ENCODE results near the gene TFR2. TPM values are rescaled to one million over a fixed set of nuclear protein-coding genes. Genes with fewer than 3 reads are reported as not detected.
"Not testable (repeated sequence)": the region's sequence is repeated elsewhere in the genome, so short reads cannot be mapped to it uniquely, and the experiment has no call there.

Gene TFR2
- total RNA-seq, 2 experiments from 2014 or later, result 12.1 to 26.0 TPM

- H3K79me2 ChIP-seq (ENCODE audit: insufficient read depth, low read depth, low read length), result peaks cover 8% of the 10 kb centered on the region; the same call in 1 of the 2 replicates
- H4K20me1 ChIP-seq (ENCODE audit: insufficient read depth, low read length), result no peaks in the 10 kb centered on the region
- H2AFZ ChIP-seq (ENCODE audit: low read length), result no peak overlapping the region
- H3K4me3 ChIP-seq (ENCODE audit: low read depth, low read length, poor library complexity, severe bottlenecking), result no peak overlapping the region
- ChIA-PET POLR2A (interaction anchor here (0.6 kb wide), 1 partner anchor 9 kb away, joined by 5 read pairs; no protein-coding TSS in a partner anchor), CTCF (ENCODE audit: unreplicated experiment) (no interaction called here)
- TF ChIP-seq EZH2phosphoT487 (IDR thresholded peaks at IDR 0.05; ENCODE audit: borderline replicate concordance, low read depth, low read length), result no peak
- TF ChIP-seq CTCF (conservative IDR thresholded peaks at IDR 0.05; ENCODE audit: low read length), result no peak
- H3K4me1 ChIP-seq (ENCODE audit: insufficient read depth, low read length, poor library complexity, severe bottlenecking), result peaks cover 4% of the 10 kb centered on the region
- no peaks in the 10 kb centered on the region for H3K9me2 ChIP-seq (ENCODE audit: insufficient read depth, low read length)
- H3K27ac ChIP-seq (ENCODE audit: low read depth, low read length, poor library complexity, severe bottlenecking), result no peak overlapping the region
- BruUV-seq (replicated peaks), result no TSS peak
- no peaks in the 10 kb centered on the region for H3K9me3 ChIP-seq (ENCODE audit: low read length)
- no peak for DNase-seq (ENCODE audit: low spot score)
- intact Hi-C loops (cut with micrococcal nuclease; ENCODE audit: unreplicated experiment), result loop anchor here (10.0 kb wide), 1 partner anchor 195 kb away; the partner anchor contains the start of gene TSC22D4
- H3K36me3 ChIP-seq (ENCODE audit: insufficient read depth, low read length), result no peaks in the 10 kb centered on the region
- no peak overlapping the region for H3K4me2 ChIP-seq (ENCODE audit: low read length)
These were observed 28.7 kb upstream of the TFR2 start for GRCh38 chr7:100670074-100670473.

GRCh38 chr7:100669106-100669505 lies 27.8 kb upstream of the TFR2 start:
- H3K9me3 ChIP-seq (ENCODE audit: low read length); BruUV-seq (replicated peaks); intact Hi-C loops (cut with micrococcal nuclease; ENCODE audit: unreplicated experiment); CTCF ChIA-PET (ENCODE audit: unreplicated experiment); H3K4me2 ChIP-seq (ENCODE audit: low read length); H3K79me2 ChIP-seq (ENCODE audit: insufficient read depth, low read depth, low read length); H2AFZ ChIP-seq (ENCODE audit: low read length); DNase-seq (ENCODE audit: low spot score); H3K9me2 ChIP-seq (ENCODE audit: insufficient read depth, low read length); POLR2A ChIA-PET; H3K4me1 ChIP-seq (ENCODE audit: insufficient read depth, low read length, poor library complexity, severe bottlenecking); H3K4me3 ChIP-seq (ENCODE audit: low read depth, low read length, poor library complexity, severe bottlenecking); H3K27ac ChIP-seq (ENCODE audit: low read depth, low read length, poor library complexity, severe bottlenecking); H3K36me3 ChIP-seq (ENCODE audit: insufficient read depth, low read length); H4K20me1 ChIP-seq (ENCODE audit: insufficient read depth, low read length): not testable (repeated sequence)

- Histone ChIP-seq H2AFZ (ENCODE audit: low read length) (no peak overlapping the region), H3K9me3 (ENCODE audit: low read length) (no peaks in the 10 kb centered on the region), H4K20me1 (ENCODE audit: insufficient read depth, low read length) (no peaks in the 10 kb centered on the region), H3K36me3 (ENCODE audit: insufficient read depth, low read length) (no peaks in the 10 kb centered on the region), H3K4me2 (ENCODE audit: low read length) (no peak overlapping the region), H3K4me3 (ENCODE audit: low read depth, low read length, poor library complexity, severe bottlenecking) (no peak overlapping the region), H3K4me1 (ENCODE audit: insufficient read depth, low read length, poor library complexity, severe bottlenecking) (peaks cover 3% of the 10 kb centered on the region), H3K79me2 (ENCODE audit: insufficient read depth, low read depth, low read length) (no peaks in the 10 kb centered on the region), H3K9me2 (ENCODE audit: insufficient read depth, low read length) (no peaks in the 10 kb centered on the region), H3K27ac (ENCODE audit: low read depth, low read length, poor library complexity, severe bottlenecking) (no peak overlapping the region)
- TF ChIP-seq CTCF (conservative IDR thresholded peaks at IDR 0.05; ENCODE audit: low read length) (no peak), EZH2phosphoT487 (IDR thresholded peaks at IDR 0.05; ENCODE audit: borderline replicate concordance, low read depth, low read length) (no peak)
- no peak for DNase-seq (ENCODE audit: low spot score)
- BruUV-seq (replicated peaks), result no TSS peak
- ChIA-PET CTCF (ENCODE audit: unreplicated experiment) (interaction anchor here (0.5 kb wide), 1 partner anchor 109 kb away, joined by 5 read pairs; no protein-coding TSS in a partner anchor), POLR2A (no interaction called here)
- intact Hi-C loops (cut with micrococcal nuclease; ENCODE audit: unreplicated experiment), result no loop called here
These were observed 26.7 kb upstream of the TFR2 start for GRCh38 chr7:100668069-100668449.

Measured in OCI-LY7 (cell line).